CD14-positive monocyte (primary cell): ENCODE measurements around the gene SLC25A13. TPM values are rescaled to one million over a fixed set of nuclear protein-coding genes. Genes with fewer than 3 reads are reported as not detected.

Experiments
- DNase-seq, 3 donors: peaks; one replicate each; pipeline ENCODE4 v3.0.0-alpha.2; 2011 to 2022
- H2AFZ ChIP-seq: 2 replicates; pipeline ENCODE4 v1.6.0; 2012; ENCODE audit warnings: mild to moderate bottlenecking, low read depth, low read length, inconsistent platforms; ENCODE audit not compliant: insufficient read depth, poor library complexity, severe bottlenecking
- H3K27ac ChIP-seq, 2 donors: 1 replicate in 1 of 2; 2 replicates in 1 of 2; pipeline ENCODE4 v1.5.1; 2012 to 2013; ENCODE audit warnings: low read length in 2 of 2, control low read depth in 1 of 2, inconsistent platforms in 1 of 2, low read depth in 1 of 2, mild to moderate bottlenecking in 1 of 2
- H3K27me3 ChIP-seq, 2 donors: one replicate each; pipeline versions ENCODE4 v1.6.0 to v1.6.1; 2011 to 2013; ENCODE audit warnings: low read length in 2 of 2; ENCODE audit not compliant: control insufficient read depth in 2 of 2, insufficient read depth in 2 of 2
- H3K36me3 ChIP-seq, 2 donors: replicated peaks in 1 of 2; 1 replicate in 1 of 2; 2 replicates in 1 of 2; pipeline versions ENCODE4 v1.5.1 to v1.6.1; 2012 to 2013; ENCODE audit warnings: low read length in 2 of 2, control low read depth in 1 of 2, inconsistent platforms in 1 of 2, mild to moderate bottlenecking in 1 of 2; ENCODE audit not compliant: insufficient read depth in 2 of 2, control insufficient read depth in 1 of 2
- H3K4me1 ChIP-seq, 2 donors: 1 replicate in 1 of 2; 2 replicates in 1 of 2; pipeline versions ENCODE4 v1.5.1 to v1.6.1; 2012 to 2013; ENCODE audit warnings: low read length in 2 of 2, control low read depth in 1 of 2, inconsistent platforms in 1 of 2, mild to moderate bottlenecking in 1 of 2, moderate library complexity in 1 of 2; ENCODE audit not compliant: insufficient read depth in 2 of 2, control insufficient read depth in 1 of 2
- H3K4me2 ChIP-seq: replicated peaks from 2 replicates; pipeline ENCODE3; 2012; ENCODE audit warnings: low read length, moderate library complexity, mild to moderate bottlenecking; ENCODE audit not compliant: poor library complexity, severe bottlenecking; ENCODE audit errors: extremely low read depth
- H3K4me3 ChIP-seq, 3 experiments: fragments of 200-600 bp in 1 of 3; sonication (generic) in 1 of 3; replicated peaks in 1 of 3; 1 replicate in 2 of 3; 2 replicates in 1 of 3; pipeline ENCODE4 v1.5.1; 2011 to 2013; ENCODE audit warnings: low read length in 3 of 3, mild to moderate bottlenecking in 3 of 3, control low read depth in 2 of 3, low read depth in 2 of 3, inconsistent platforms in 1 of 3, moderate library complexity in 1 of 3
- H3K79me2 ChIP-seq: 2 replicates; pipeline ENCODE4 v1.6.0; 2012; ENCODE audit warnings: mild to moderate bottlenecking, control low read depth, inconsistent platforms, low read length, moderate library complexity; ENCODE audit not compliant: insufficient read depth
- H3K9ac ChIP-seq: 2 replicates; pipeline ENCODE4 v1.6.0; 2017; ENCODE audit warnings: low read length, mild to moderate bottlenecking; ENCODE audit not compliant: insufficient read depth, poor library complexity, severe bottlenecking
- H3K9me3 ChIP-seq, 2 donors: replicated peaks in 1 of 2; 1 replicate in 1 of 2; 2 replicates in 1 of 2; pipeline versions ENCODE4 v1.5.1 to v1.6.1; 2012 to 2013; ENCODE audit warnings: low read length in 2 of 2, control low read depth in 1 of 2; ENCODE audit not compliant: control insufficient read depth in 1 of 2, insufficient read depth in 1 of 2
- H4K20me1 ChIP-seq: 2 replicates; pipeline ENCODE4 v1.6.0; 2012; ENCODE audit warnings: mild to moderate bottlenecking, low read length, control low read depth, moderate library complexity; ENCODE audit not compliant: insufficient read depth
- H3K27ac Mint-ChIP-seq, 7 donors: one replicate each; pipeline ENCODE4 v1.8.0; 2020; ENCODE audit warnings: mild to moderate bottlenecking in 7 of 7, mixed read lengths in 7 of 7, moderate library complexity in 6 of 7, inconsistent platforms in 2 of 7
- H3K27me3 Mint-ChIP-seq, 3 donors: one replicate each; pipeline ENCODE4 v1.8.0; 2021 to 2022; ENCODE audit warnings: low read depth in 3 of 3, mild to moderate bottlenecking in 3 of 3, mixed read lengths in 3 of 3, moderate library complexity in 3 of 3, inconsistent platforms in 1 of 3
- H3K36me3 Mint-ChIP-seq, 2 donors: one replicate each; pipeline ENCODE4 v1.8.0; 2020; ENCODE audit warnings: mixed read lengths in 2 of 2, inconsistent platforms in 1 of 2, mild to moderate bottlenecking in 1 of 2
- H3K4me1 Mint-ChIP-seq: one replicate; pipeline ENCODE4 v1.8.0; 2020; ENCODE audit warnings: mild to moderate bottlenecking, mixed read lengths
- H3K4me3 Mint-ChIP-seq, 2 donors: one replicate each; pipeline ENCODE4 v1.8.0; 2020; ENCODE audit warnings: mild to moderate bottlenecking in 2 of 2, mixed read lengths in 2 of 2, moderate library complexity in 1 of 2
- H3K9me3 Mint-ChIP-seq, 7 donors: one replicate each; pipeline ENCODE4 v1.8.0; 2020 to 2022; ENCODE audit warnings: mixed read lengths in 7 of 7, mild to moderate bottlenecking in 6 of 7, moderate library complexity in 6 of 7, inconsistent platforms in 2 of 7
- CTCF ChIP-seq: fragments of 200-600 bp; IDR thresholded peaks from one replicate; pipeline ENCODE4 v1.8.0; 2022; ENCODE audit warnings: antibody characterized with exemption, mild to moderate bottlenecking
- WGBS: methylation state at CpG from one replicate; pipeline ENCODE4 v1.1.5; 2013; ENCODE audit warnings: missing lambda C conversion rate; ENCODE audit not compliant: insufficient coverage; 5-methylcytosine and 5-hydroxymethylcytosine counted together
- intact Hi-C, 2 donors: fragments of 100-400 bp; cut with micrococcal nuclease; formaldehyde crosslinking; loops; one replicate each; pipeline versions ENCODE4 v1.15.0 to v1.15.1; 2023
- polyA plus RNA-seq, 3 donors: library from polyadenylated mRNA; depleted of rRNA in 1 of 3; unstranded in 2 of 3; stranded (reverse) in 1 of 3; fragments of 300-500 nt in 2 of 3; fragments of >200 nt in 1 of 3; fragmentation: Illumina TruSeq in 2 of 3; gene quantifications; 1 replicate in 2 of 3; 2 replicates in 1 of 3; pipeline ENCODE4 v1.2.3, GENCODE V29; 2012 to 2021

The SLC25A13 gene
- polyA plus RNA-seq, 3 donors: 12.7 to 15.7 (median 14.4) TPM

DNA sequence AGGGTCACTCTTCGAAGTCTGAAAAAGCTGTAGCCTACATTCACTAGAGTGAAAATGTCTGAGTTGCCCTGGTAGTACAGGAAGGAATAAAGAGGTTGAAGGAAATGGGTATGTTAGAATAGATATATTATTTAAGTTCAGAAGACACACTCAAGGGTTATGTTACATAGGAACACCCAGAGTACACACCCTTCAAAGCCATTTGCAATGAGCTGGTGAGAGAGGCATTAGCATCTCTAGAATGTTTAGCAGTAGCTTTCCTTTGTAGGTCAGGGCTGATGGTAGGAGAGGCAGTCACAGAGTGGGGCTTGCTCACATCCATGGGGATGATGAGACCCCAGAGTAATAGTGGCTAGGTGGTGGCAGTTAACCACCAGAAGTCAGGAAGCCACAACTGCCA, 221.2 kb downstream of the SLC25A13 start:
- intact Hi-C loops: no loop called here

DNA sequence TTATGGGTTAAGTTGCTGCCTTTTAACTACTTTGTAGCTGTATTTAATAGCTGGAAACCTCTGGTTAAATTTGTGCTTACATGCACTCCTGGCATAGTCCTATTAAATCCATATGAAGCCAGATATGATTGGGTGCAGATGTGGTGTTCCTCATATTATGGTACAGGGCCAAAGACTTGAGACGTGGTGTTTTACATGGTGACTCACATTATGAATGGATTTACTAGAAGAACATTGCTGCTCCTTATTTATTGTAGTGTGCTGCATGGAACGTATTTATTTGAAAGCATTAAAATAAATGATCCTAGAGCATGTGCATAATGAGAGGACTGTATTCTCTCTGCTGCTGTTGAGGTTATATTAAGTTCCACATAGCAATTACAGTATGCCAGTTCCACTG, 224.1 kb downstream of the SLC25A13 start:
- no peaks in the 10 kb centered on the region for H3K79me2 ChIP-seq
- H3K4me1 Mint-ChIP-seq: no peaks in the 10 kb centered on the region
- H3K4me3 ChIP-seq: no peak overlapping the region
- intact Hi-C loops: no loop called here
- no peak overlapping the region for H3K9ac ChIP-seq
- H3K9me3 ChIP-seq: no peaks in the 10 kb centered on the region
- H2AFZ ChIP-seq: no peak overlapping the region
- no peak for DNase-seq
- no peaks in the 10 kb centered on the region for H3K27me3 ChIP-seq
- no peak overlapping the region for H3K27ac ChIP-seq
- 60% methylated on average over 1 of the region's 2 CpGs for whole genome bisulfite sequencing
- no peaks in the 10 kb centered on the region for H3K4me1 ChIP-seq
- TF ChIP-seq CTCF: no peak
- no peak overlapping the region for H3K4me2 ChIP-seq
- no peaks in the 10 kb centered on the region for H3K36me3 ChIP-seq
- H3K27me3 Mint-ChIP-seq: peaks cover 0 to 4% (median 4%) of the 10 kb centered on the region in 3 donors
- H3K9me3 Mint-ChIP-seq: peaks cover 0 to 5% (median 0%) of the 10 kb centered on the region in 7 donors
- no peaks in the 10 kb centered on the region for H3K36me3 Mint-ChIP-seq
- no peak overlapping the region for H3K27ac Mint-ChIP-seq
- H3K4me3 Mint-ChIP-seq: no peak overlapping the region
- H4K20me1 ChIP-seq: no peaks in the 10 kb centered on the region

More for the DNA sequence above, 221.2 kb downstream of the SLC25A13 start:
- Histone ChIP-seq H3K9me3 (no peaks in the 10 kb centered on the region), H3K4me3 (no peak overlapping the region), H2AFZ (no peak overlapping the region), H3K4me1 (no peaks in the 10 kb centered on the region), H3K9ac (no peak overlapping the region), H3K27me3 (no peaks in the 10 kb centered on the region), H4K20me1 (no peaks in the 10 kb centered on the region), H3K36me3 (no peaks in the 10 kb centered on the region), H3K4me2 (no peak overlapping the region), H3K79me2 (no peaks in the 10 kb centered on the region), H3K27ac (no peak overlapping the region)
- H3K4me1 Mint-ChIP-seq: no peaks in the 10 kb centered on the region
- TF ChIP-seq CTCF: no peak
- H3K9me3 Mint-ChIP-seq: peaks cover 0 to 5% (median 0%) of the 10 kb centered on the region in 7 donors
- H3K27me3 Mint-ChIP-seq: peaks cover 0 to 5% (median 1%) of the 10 kb centered on the region in 3 donors
- WGBS: no CpG with 5 or more reads among the region's 1 CpG
- H3K36me3 Mint-ChIP-seq: no peaks in the 10 kb centered on the region
- no peak overlapping the region for H3K27ac Mint-ChIP-seq
- no peak for DNase-seq
- H3K4me3 Mint-ChIP-seq: no peak overlapping the region
